ENCODE results near the gene CHSY3.

DNA sequence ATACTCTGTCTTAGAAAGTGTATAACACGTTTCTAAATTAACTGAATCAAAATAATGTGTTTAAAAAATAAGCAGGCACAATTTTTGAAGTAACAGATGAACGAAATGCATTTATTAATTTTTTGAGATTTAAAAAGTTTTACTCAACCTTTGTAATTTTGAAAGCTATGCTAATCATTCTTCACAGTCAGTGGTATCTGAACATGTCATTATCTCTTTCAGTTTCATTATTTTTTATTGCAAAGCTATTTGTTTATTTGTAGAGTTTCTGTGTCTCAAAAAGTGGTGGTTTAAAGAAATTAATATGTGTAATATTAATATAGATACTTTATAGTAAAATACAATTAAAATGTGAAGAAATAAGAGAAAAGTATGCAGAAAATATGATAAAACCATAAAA, 11.2 kb downstream of the CHSY3 start:
- TF ChIP-seq, protein P1, sequence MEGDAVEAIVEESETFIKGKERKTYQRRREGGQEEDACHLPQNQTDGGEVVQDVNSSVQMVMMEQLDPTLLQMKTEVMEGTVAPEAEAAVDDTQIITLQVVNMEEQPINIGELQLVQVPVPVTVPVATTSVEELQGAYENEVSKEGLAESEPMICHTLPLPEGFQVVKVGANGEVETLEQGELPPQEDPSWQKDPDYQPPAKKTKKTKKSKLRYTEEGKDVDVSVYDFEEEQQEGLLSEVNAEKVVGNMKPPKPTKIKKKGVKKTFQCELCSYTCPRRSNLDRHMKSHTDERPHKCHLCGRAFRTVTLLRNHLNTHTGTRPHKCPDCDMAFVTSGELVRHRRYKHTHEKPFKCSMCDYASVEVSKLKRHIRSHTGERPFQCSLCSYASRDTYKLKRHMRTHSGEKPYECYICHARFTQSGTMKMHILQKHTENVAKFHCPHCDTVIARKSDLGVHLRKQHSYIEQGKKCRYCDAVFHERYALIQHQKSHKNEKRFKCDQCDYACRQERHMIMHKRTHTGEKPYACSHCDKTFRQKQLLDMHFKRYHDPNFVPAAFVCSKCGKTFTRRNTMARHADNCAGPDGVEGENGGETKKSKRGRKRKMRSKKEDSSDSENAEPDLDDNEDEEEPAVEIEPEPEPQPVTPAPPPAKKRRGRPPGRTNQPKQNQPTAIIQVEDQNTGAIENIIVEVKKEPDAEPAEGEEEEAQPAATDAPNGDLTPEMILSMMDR (IDR thresholded peaks at IDR 0.05) = no peak
- TF ChIP-seq POLR2A (IDR thresholded peaks at IDR 0.05) = no peak
- no peak for TF ChIP-seq POLR2AphosphoS5 (IDR thresholded peaks at IDR 0.05; ENCODE audit: insufficient read depth in 1 of 2, low read depth in 1 of 2)
